Activated naive CD4-positive, alpha-beta T cell treated with anti-CD3 and anti-CD28 coated beads, Interleukin-2, amount 50 U/mL, for 16 hours (primary cell): ENCODE measurements around the gene SLC26A8.
"Not testable (repeated sequence)": the region's sequence is repeated elsewhere in the genome, so short reads cannot be mapped to it uniquely, and the experiment has no call there.

Experiments used
- DNase-seq: peaks from one replicate; pipeline ENCODE4 v3.0.0-alpha.2; 2020

SLC26A8 gene

GRCh38 chr6:36049582-36049981, 25.1 kb upstream of the SLC26A8 start:
- DNase-seq = no peak

DNA sequence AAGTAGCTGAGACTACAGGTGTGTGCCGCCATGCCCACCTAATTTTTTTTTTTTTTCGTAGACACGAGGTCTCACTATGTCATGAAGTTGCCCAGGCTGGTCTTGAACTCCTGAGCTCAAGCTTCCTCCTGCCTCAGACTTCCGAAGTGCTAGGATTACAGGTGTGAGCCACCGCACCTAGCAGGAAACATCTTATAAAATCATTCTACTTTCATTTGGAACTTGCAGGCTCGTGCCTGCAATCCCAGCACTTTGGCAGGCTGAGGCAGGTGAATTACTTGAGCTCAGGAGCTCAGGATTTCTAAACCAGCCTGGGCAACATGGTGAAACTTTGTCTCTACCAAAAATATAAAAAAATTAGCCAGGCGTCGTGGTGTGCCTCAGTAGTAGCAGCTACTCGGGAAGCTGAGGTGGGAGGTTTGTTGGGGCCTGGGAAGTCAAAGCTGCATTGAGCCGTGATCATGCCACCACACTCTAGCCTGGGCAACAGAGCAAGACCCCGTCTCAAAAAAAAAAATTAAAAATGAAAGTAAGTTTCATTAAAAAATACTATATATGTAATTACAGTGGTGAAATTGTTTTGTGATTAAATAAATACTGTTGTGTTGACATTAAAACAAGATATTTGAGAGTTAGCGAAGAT, 18.3 kb upstream of the SLC26A8 start:
- no peak for DNase-seq

DNA sequence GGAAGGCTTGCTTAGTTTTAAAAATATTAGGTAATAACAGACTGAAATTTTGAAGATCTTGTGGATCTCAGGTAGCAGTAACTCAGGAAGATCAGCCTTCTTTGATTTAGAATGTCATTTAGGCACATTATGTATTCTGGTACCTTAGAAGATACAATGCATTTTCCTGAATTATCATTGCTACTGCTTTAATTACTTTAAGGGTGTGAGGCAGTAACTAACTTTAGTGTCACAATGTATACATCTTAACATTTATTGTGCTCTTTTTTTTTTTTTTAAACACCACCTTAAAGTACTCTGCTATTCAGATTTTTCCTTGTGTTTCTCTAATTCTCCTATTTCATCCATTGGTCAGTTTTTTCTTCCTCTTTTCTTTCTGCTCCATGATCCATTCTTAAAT, 16.5 kb upstream of the SLC26A8 start:
- no peak for DNase-seq

- DNase-seq = no peak
Observed at GRCh38 chr6:36039112-36039511, 14.7 kb upstream of the SLC26A8 start.

DNA sequence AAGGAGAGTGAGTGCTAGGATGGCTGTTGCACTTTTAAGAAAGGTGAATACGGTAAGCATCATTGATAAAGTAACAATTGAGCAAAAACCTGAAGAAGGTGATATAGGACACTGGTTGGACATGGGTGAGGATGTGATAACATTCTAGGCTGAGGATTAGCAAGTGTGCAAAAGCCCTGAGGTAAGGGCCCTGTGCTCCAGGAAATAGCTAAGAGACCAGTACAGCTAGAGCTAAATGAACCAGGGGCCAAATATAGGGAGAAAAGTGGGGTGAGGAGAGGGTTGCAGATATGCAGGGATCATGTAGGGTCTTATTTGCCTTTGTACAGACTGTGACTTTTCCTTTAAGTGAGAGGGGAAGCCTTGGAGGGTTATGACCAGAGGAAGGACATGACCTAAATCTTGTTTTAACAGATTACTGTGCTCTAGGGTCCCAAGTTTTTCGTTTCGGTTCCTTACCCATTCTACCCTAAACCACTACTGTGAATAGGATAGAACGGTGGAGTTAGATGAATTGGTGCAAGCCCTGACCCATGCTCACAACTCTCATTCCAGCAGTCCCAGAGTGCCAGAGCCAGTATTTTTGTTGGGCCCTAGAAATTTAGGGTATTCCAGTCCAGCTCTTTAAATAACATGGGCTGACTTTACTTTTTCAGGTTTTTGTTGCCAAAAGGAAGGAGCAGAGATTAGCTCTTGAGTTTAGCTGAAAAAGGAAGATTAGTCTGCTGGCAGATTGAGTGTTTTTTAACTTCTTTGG, 13.9 kb upstream of the SLC26A8 start:
- no peak for DNase-seq

DNA sequence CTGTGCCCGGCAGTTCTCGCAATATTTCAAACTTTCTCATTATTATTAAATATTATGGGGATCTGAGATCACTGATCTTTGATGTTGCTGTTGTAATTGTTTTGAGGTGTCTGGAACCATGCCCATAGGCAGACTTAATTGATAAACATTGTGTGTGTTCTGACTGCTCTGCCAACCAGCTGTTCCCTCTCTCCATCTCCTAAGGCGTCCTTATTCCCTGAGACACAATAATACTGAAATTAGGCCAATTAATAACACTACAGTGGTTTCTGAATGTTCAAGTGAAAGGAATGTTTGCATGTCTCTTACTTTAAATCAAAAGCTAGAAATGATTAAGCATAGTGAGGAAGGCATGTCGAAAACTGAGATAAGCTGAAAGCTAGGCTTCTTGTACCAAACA, 10.8 kb upstream of the SLC26A8 start:
- no peak for DNase-seq

GRCh38 chr6:36034441-36034840, 10.0 kb upstream of the SLC26A8 start:
- no peak for DNase-seq

DNA sequence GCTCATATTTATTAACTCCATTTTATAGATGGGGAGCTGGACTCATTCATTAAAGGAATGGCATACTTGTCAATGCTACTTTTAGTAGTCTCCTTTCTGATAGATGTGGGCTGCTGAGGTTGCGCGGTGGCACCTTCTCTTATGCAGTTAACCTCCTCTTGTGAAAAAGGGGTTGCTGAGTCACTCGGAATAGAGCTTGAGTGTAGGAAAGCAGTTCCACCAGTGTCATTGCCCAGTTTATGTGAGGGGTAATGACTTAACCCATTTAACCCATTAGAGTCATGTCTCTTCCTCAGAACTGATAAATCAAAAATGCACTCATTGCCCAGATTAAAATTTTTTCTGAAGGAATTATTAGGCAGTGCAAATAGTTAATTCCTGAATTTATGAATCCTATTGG, 9.5 kb upstream of the SLC26A8 start:
- peak; percentile 53 for DNase-seq

- not testable (repeated sequence) for DNase-seq
Observed at GRCh38 chr6:36033144-36033543, 8.7 kb upstream of the SLC26A8 start.

DNA sequence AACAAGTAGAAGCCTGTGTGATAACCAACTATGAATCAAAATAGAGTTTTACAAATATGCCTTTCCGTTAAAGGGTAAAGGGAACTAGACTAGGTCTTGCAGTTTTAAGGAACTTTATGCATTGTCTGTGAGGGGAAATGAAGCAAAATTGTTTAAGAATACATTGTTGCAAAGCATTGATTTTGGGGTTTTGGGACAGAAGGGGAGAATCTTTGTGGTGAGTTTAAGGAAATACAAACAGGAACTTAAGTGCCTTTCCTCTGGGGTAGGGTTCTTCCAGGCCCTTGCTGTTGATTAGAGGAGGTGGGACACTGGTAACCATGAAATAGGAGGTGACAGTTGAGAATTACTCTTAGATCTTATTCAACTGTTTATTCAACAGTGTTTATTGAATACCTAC, 7.8 kb upstream of the SLC26A8 start:
- DNase-seq = no peak

DNA sequence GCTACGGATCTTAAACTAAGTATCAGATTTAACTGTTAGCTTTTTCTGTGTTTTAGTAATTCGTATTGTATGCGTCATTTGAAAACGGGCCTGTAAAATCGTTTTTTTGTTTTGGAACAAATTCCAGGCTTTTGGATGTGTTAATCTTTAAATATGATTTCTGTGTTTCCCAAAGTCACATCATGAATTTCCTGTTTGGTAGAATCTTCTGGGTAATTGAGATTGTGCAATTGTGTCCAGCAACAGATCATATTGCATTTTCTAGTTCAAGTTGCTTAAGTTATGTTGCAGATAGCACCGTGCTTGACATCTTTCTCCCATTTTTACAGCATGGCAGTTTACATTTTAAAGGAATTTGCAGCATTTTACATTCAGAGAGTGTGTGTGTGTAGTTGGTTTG, 5.0 kb upstream of the SLC26A8 start:
- no peak for DNase-seq

DNA sequence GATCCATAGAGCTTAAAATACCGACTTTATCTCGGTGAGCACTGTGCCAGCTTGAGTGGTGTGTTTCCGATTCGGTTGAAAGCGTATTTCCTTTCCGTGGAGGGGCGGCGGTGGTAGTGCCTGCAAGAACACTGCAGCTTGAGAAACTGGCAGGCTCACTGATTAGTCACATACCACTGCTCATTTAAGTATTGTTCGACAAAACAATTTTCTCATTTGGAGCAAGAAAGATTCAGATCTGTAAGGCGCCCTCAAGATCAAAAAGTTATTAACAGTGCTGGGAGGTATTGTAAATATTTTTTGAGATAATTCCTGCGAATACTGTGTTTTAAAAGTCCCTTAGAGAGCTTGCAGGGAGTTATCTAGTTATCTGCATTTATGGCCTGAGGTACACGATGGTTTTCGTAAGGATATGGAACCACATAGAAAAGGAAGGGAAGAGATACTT, 4.5 kb upstream of the SLC26A8 start:
- peak; percentile 80 for DNase-seq

- peak; percentile 52 for DNase-seq
Observed at GRCh38 chr6:36028088-36028876, 3.8 kb upstream of the SLC26A8 start.

DNA sequence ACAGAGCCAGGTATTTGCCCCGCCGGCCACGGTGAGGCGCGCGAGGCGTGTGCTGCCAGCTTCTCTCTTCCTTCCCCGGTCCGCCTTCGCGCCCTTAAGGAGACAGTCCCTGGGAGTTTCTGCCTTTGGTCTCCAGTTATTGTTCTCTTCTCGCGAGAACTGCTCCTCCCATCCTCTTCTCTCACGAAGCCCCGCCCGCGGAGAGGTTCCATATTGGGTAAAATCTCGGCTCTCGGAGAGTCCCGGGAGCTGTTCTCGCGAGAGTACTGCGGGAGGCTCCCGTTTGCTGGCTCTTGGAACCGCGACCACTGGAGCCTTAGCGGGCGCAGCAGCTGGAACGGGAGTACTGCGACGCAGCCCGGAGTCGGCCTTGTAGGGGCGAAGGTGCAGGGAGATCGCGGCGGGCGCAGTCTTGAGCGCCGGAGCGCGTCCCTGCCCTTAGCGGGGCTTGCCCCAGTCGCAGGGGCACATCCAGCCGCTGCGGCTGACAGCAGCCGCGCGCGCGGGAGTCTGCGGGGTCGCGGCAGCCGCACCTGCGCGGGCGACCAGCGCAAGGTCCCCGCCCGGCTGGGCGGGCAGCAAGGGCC, 3.2 kb upstream of the SLC26A8 start, which contains the start of gene MAPK14:
TSS of gene MAPK14 (plus strand) at position 308 of the 587 bp plus-strand sequence. CDS start 350 bp downstream, outside the sequence.
- peak; percentile 98 for DNase-seq

GRCh38 chr6:36025932-36026327, 1.5 kb upstream of the SLC26A8 start:
- no peak for DNase-seq

DNA sequence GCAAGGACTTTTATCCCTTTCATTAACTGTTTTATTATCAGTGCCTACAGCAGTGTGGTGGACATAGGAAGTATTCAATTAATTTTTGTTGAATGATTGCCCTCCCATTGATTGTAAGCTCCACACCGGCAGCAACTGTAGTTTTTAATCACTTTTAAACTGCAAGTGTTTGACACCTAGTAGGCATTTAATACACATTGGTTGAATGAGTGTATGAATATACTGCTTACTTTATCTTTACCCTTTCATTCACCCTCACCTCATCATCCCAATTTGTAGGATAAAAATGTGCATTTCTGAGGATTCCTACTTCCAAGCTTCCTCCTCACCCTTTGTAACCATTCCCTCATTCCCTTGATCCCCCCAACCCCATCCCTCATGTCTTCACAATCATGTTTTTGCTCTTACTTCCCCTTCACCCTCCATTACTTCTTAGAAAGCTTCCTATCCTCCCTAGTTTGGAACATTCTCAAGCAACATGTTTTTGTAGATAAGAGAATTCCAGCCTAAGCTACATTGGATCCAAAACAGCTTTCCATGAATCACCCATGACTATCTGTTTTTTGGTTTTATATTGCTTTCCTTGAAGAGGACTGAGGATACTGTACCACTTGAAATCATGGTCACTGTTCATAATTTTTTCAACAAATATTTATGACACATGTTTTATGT, 955 bp upstream of the SLC26A8 start:
- no peak for DNase-seq

GRCh38 chr6:36020154-36020553, 4.3 kb downstream of the SLC26A8 start:
- no peak for DNase-seq

DNA sequence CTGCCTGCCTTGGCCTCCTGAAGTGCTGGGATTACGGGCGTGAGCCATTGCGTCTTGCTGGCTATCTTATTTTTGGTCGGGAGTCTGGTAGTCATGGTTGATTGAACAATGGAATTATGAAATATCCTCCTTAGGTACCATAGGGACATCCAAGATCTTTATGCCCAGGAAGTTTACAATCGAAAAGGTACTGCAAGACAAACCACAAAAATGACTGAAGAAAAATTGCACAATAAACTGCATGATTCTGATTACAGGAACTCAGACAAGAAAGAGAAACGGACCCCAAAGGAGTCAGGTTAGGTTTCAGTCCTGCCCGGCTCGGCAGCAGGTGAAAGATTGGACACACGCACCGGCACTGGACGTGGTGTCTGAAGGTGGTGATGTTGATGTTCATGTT, 5.3 kb downstream of the SLC26A8 start:
- no peak for DNase-seq

- no peak for DNase-seq
Observed at GRCh38 chr6:36018339-36018738, 6.1 kb downstream of the SLC26A8 start.

DNA sequence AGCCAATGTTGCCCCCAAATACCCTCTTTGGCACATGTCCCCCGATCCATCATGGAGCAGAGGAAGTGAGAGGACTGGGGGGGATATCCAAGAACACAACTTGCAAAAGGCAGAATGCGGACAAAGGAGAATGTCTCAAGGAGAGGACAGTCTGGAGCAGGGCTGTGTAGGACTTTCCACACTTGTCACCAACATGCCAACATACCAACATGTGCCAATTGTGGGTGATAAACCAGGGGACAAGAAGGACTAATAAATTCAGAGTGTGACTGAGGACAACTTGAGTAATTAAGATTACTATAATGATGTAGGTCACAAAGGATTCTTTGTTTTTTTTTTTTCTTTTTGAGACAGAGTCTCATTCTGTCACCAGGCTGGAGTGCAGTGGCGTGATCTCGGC, 8.8 kb downstream of the SLC26A8 start:
- no peak for DNase-seq

- no peak for DNase-seq
Observed at GRCh38 chr6:36000451-36000850, 24.0 kb downstream of the SLC26A8 start.

DNA sequence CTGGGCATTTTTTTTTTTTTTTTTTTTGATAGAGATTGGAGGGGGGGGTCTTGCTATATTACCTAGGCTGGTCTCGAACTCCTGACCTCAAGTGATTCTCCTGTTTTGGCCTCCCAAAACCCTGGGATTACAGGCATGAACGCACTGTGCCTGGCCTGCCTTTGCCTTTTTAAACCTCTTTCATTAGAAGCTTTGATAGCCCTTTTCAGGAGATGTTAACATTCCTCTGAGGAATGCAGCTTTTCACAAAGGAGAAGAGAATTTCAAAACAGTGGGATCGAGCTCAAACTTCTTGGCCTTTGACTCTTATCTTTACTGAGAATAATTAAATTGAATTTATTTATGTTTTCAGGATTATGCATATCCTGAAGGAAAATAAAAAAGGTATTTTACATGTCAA, 31.3 kb downstream of the SLC26A8 start:
- no peak for DNase-seq

- not testable (repeated sequence) for DNase-seq
Observed at GRCh38 chr6:35988047-35988446, 36.4 kb downstream of the SLC26A8 start.
